Inferior parietal cortex (tissue), 1 donor: ENCODE data around the gene KAZN.

Experiments
- DNase-seq: peaks from one replicate; pipeline ENCODE4 v3.0.0-alpha.2; 2016; ENCODE audit errors: extremely low spot score

Gene KAZN

DNA sequence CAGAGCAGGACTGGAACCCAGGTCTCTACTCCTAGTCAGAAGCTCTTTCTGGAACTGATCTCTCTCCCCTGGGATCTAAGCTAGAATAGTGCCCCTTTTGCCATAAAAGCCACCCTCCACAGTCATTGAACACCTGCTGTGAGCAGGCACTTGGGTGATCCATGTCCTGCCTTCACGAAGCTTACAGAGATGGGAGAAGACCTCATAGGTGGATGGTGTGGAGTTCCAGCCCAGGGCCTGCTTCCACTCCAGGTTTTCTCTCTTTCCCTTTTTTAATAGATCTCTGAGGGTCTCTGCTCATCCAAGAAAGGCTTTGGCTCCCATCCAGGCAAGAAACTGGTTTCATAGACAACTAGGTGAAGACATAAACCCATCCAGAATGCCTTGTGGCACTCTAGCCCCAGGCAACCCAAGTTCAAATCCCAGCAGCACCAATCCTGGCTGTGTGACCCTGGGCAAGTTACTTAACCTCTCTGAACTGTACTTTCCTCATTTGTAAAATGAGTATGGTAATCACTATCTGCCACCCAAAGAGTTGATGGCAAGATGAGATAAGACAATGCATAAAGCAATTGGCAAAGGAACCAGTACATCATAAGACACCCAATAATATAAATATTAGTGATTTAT lies 508.7 kb downstream of the KAZN start:
- DNase-seq, result no peak

DNA sequence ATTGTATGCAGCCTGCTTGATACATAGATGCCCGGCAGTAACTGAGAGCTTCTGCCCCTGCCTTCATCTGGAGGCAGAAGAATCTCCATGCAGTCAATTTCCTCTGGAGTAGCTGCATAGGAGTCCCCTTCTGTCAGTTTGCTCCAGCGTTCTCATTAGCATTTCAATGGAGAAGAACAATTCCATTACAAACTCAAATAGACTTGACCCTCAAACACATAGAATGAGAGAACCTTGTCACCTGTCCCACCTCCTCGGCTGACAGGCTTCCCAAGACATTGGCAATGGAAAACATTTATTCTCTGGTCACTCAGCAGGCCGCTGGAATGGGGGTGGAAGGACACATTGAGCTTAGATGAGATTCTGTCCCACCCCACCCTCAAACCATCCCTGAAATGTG lies 509.4 kb downstream of the KAZN start:
- no peak for DNase-seq

DNA sequence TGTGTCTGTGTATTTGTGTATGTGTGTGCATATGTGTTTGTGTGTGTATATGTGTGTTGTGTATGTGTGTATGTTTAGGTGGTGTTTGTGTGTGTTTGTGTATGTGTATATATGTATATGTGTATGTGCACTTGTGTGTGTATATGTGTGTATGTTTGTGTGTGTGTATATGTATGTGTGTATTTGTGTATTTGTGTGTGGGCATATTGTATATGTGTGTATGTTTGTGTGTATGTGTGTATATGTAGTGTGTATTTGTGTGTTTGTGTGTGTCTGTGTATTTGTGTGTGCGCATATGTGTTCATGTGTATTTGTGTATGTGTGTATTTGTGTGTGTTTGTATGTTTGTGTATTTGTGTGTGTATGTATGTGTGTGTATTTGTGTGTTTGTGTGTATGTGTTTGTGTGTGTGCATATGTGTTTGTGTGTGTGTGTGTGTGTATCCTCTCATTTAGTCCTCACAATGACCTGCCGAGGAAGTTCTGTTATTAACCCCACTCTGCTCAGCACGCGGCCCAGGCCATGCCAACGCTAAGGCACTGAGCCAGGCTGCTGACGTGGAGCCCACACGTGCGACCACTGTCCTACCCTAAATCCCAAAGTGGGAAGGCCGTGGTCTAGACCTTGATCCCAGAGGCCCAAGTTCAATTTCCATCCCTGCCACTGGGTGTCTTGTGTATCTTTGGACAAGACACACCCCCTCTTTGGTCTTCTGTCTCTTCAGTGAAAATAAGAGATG lies 511.8 kb downstream of the KAZN start:
- no peak for DNase-seq

DNA sequence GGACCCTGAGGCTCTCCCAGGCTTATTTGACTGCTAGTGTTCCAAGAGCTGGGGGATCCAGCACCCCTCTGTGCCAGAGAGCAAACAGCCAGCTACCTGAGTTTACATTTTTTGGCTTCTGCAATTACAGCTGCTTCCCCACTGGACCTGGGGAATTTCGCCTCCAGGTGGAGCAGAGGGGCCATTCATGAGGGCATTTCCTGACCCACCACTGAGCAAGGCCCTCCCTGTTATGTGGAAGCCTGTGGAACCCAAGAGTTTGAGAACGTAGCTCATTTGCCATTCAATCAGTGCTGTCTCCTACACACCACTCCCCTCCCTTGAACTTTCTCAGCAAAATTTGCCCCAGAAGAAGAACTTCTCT lies 512.4 kb downstream of the KAZN start:
- no peak for DNase-seq

DNA sequence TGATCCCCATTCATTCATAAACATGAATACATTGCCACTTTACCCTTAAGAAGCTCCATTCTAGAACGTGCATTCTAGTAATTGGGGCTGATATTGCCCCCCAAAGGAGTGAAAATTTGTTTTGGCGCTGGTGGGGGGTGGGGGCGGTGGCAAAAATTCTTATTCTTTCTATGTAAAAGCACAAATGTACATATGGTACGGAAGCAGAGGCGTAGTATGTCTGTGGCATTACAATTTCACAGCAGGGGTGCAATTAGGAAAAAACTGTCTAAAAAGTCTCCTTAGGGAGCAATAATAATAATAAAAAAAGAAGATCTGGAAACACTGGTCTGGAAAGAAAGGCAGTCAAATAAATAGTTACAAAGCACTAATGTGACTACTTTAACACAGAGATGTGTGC lies 514.7 kb downstream of the KAZN start:
- DNase-seq, result no peak

DNA sequence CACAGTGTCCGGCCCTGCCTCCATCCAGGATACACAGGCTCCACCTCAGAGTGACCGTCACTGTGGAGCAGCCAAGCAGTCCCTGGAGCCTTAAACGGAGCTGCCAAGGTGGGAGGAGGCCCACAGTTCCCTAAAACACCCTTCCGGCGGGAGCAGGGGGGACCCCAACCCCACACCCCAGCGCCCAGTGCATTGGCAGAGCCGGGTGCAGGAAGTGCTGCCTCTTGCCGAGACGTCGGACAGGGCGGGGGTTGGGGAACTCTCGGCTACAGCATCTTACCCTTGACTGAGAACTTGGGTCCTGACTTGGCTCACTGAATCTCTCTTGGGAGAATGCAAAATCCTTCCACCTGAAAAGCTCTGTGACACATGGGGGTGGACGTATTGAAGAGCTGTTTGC lies 516.4 kb downstream of the KAZN start:
- DNase-seq, result no peak

DNA sequence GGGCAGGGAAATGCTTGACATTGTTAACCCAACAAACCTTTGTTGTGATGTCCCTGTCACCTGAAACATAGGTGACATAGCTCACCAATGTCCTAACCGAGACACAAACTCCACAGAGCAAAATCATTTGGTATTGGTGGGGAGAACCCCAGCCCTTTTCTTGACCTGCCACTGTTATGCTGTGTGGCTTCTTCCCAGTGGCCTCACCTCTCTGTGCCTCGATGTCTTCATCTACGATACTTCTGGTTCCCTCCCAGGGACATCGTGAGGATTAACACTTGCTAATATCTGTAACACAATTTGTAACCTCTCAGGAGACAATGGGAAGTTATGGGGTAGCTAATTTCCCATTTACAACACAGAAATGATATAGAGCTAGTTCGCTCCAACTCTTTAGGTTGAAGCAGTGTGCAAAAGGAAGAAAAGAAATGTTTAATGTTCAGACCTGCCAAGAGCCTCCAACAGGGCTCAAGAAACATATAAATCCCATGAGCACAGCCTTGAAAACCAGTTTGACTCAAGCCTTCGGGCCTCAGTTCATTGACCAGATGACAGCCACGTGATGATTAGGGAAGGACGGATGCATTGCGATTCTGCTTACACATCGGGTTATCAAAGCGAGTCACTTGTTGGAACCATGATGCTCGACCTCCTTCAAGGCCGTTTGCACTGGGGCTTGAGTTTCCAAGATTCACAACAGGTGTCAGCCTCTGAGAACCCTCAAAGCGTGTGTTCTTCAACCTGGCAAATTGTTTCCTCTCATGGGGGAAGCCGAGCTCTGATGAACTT lies 517.3 kb downstream of the KAZN start:
- no peak for DNase-seq

DNA sequence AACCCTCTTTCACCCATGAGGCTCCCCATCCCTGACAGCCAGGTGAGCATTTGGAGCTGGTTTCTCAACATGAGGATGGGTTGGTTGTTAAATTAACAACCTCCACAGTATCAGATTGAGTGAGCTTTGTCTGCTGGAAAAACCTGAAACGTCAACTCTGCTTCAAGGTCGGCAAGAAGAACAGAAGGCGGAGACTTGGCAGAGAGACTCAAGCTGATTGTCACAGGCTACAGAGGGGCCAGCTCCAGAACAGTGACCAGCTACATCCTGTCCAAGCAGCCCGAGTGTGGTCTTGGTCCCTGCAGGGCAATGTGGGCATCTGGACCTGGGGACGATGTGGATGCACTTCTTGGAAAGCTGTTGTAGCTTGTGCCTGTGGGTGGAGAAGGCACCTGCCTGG lies 518.5 kb downstream of the KAZN start:
- no peak for DNase-seq

DNA sequence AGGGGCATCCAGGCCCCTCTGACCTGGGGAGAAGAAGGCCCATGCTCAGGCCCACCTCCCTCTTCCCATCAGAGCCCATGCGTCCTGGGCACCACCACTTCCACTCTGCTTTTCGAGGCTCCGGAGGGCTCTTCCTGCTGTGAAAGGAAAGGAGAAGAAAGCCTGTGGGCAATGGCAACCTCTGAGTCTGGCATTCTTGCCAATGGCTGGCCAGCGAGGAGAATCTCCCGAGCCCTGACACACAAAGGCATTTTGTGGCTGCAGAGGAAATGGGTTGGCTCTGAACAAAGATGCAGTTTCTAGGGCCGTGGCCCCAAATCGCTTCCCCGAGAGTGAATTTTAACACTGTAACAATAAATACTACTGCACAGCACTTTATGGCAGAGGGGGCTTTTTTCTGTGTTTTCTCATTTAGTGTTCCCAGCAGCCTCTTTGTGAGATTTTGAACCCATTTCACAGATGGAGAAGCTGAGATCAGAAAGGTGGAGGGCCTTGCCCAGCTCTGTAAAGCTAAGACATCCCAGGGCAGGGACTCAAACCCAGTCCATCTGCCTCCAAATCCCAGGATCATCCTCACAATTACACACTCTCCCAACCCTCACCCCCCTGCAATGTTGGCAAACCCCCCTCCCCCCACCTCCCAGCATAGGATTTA lies 519.3 kb downstream of the KAZN start:
- no peak for DNase-seq

DNA sequence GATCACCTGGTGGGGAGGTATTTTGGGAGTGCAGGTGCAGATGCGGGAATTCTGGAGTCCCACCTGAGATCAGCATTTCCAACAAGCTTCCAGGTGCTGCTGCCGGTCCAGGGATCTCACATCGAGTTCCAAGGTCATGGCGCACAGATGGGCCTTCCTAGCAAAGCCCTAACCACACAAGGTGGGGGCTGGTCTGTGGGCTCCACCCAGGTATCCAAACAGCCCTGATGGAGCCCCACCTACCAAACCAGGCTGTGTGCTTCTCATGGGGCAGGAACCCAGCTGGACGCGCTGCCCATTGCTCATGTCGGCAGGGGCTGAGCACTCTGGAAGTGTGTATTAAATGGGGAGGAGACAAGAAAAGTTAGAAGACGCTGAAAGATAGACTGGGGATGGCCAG lies 520.1 kb downstream of the KAZN start:
- no peak for DNase-seq

DNA sequence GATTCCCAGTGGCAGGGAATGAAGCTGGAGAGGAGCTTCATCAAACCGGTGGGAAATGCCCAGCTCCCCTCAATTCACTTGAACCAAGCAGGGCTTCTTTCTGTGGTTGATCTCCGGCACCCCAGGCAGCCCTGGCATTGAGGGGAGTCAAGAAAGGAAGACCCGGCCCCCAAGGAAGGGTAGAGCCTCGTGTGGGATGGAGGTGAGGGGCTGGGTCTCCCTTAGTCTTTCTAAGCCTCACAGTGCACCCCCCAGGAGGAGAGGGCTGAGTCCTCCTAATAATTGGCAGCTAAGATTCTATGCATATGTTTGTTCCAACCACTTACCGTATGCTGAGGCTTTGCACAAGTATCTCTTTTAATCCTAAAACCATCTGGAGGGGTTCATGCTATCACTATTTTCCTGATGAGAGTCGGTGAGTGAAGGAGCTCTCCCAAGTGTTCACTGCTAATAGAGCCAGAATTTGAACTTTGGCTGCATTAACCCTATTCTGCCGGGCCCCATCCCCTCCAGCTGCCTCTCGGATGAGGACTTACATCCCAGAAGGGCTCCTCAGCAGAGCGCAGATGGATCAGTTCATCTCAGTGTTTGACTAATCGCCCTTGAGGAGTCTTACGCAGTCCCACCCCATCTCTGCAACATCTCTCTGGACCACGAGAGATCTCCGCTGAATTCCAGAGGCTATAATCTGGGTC lies 521.9 kb downstream of the KAZN start:
- DNase-seq, result no peak

DNA sequence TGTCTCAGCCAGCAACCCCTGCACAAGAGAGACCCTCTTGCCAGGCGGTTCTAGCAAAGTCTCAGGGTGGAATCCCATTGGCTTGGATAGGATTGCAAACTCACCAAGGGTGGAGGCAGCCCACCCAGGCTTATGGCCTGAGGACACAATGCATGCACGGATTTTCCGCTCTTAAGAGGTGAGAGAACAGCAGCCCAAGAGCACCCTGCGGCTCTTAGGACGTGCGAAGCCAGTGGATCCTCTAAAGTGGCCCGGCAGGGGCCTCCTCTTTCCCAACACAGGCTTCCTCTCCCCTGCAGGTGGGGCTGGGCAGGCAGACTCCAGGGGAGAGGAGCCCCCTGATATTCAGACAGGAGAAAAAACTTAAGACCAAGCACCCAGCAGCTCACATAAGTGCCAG lies 523.8 kb downstream of the KAZN start:
- no peak for DNase-seq

DNA sequence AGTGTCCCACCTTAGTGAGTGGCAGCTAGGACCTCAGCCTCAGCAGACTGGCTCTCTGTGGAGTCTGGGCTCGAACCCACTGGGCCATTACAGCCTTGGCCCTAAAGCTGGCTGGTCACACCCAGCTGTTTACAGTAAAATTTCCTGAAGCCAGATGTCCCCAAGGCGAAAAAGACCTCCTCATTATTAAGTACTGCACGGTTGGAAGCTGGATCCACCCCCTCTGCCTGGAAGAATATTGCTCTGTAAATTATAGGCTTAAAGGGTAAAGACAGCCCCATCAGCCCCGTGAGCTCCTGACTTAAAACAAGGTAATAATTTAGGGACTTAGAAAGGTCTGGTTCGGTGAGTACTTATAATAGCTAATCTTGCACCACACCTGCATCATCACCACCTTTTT lies 524.8 kb downstream of the KAZN start:
- no peak for DNase-seq

DNA sequence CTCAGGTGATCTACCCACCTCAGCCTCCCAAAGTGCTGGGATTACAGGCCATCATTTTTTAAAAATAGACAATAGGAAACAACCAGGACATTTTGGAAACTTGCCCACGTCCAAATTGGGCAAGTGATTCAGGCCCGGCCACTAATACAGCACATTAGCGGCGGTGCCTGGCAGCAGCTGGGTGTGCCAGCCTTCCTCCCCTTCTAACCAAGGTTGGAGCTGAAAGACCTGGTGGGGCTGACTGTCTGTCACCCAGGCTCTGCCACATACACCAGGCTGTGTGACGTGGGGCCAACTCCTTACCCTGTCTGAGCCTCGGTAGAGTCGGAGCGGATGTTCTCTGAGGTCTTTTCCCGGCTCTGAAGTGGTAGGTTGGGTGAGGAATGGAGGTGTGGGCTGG lies 525.4 kb downstream of the KAZN start:
- no peak for DNase-seq

DNA sequence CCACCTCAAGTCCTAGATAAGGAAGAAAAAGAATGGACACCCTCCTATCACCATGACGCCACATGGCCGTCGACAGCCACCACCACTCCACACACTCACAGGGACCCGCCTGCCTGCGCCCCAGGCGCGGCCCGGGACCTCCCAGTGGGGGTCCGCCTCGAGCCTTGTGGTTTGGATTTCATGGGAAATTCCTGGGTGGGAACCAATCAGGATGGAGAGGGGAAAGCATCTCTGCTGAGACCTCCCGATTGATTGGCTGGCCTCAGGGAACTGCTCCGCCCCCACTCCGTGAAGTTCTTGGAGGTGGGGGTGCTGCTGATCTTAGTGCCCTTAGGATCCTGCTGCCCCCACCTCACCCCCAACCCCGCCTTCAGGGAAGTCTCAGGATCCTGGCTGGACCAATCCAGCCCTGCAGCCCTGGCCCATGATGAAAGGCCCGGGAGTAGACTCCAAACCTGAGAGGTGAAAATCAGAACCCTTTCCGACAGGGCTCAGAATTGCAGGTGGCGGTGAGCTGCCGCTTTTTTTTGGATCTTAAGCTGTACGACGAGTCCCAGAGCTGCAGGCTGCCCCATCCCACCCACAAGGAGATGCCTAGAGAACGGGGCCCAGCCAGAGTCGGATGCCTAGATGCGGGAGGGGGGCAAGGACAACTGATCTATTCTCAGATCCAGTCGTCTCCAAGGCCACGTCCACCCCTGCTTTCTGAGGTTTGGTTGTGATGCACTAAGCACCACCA lies 526.0 kb downstream of the KAZN start:
- DNase-seq, result no peak

DNA sequence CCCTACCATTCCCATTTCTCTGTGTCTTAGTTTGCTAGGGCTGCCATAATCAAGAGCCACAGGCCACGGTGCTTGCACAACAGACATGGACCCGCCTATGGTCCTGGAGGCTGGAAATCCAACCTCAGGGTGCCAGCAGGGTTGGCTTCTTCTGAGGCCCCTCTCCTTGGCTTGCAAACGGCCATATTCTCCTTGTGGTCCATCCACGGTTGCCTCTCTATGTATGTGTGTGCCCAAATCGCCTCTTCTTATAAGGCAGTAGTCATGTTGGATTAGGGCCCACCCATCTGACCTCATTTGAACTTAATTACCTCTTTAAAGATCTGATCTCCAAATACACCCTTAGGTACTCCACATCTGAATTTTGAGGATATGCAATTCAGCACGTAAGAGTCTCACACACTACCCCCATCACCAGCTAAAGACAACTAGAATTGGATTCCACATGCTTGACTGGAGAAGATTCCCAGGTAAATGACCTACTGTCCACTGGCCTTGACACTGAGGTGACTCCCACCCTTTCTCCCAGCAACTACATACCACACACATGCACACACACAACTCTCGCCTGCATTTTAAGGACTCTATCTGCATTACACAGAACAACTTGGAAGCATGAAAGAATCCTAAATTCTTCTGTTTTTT lies 526.7 kb downstream of the KAZN start:
- no peak for DNase-seq

DNA sequence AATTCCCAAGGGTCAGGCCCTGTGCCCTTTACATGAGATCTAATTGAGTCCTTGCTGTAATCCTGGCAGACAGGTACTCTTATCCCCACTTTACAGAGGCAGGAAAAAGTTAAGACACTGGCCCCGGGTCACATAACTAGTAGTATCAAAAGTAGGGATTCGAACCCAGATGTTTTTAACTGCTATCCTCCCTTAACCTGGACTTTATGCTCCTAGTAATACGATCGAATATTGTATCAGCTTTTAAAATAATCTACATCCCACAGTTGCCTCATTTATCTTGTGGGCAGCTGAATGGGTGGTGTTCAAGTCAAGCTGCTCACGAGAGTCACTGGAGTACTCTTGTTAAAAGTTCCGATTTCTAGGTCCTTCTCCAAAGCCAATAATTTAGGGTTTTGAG lies 529.6 kb downstream of the KAZN start:
- no peak for DNase-seq

DNA sequence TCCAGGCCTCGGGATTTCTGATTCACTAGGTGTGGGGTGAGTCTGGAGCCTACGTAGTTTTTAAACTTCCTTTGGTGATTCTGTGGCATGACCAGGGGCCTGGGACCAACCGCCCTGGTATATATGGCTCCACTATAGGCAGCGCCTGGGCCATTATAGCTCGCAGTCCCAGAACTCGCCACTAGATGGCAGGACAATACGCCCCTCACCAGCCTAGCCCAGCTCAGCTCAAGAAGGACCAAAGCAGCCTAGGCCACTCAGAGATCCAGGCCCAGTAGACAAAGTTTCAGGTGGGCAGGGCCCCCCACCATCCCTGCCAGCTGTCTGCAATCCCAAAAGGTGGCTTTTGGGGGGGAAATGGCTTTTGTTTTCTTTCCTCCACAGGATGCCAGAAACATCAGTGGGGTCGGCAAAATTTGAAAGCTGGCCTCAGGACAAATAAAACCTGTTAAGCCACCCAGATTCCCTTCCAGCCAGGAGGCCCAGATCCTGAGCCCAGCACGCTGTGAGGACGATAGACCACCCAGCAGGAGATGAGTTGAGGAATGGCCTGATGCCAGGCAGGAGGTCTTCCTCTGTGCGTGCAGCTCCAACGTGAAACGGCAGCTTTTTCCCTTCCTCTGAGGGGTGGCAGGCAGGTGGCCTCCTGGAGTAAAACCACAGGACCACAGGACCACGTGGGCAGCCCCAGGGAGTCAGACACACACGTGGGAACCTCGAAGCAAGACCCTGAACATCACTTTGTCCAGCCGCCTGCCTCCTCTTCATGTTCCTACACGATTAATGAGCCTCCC lies 530.2 kb downstream of the KAZN start:
- peak; percentile 70 for DNase-seq

DNA sequence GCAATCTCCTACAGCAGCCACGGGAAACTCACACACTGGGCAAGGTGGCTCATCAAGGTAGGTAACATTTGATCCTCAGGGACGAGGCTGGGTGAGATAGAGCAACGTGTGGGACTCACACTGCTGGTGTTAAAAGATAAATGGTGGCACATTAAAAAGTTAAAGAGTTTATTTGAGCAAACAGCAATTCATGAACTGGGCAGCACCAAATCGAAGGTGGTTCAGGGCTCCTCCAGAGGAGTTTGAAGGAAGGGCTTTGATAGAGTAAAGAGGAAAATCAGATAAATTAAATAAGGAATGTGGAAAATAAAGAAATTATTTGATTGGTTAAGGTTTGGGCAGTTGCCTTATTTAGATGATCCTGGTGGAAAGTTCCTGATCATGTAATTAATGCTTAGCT lies 531.5 kb downstream of the KAZN start:
- DNase-seq, result no peak

DNA sequence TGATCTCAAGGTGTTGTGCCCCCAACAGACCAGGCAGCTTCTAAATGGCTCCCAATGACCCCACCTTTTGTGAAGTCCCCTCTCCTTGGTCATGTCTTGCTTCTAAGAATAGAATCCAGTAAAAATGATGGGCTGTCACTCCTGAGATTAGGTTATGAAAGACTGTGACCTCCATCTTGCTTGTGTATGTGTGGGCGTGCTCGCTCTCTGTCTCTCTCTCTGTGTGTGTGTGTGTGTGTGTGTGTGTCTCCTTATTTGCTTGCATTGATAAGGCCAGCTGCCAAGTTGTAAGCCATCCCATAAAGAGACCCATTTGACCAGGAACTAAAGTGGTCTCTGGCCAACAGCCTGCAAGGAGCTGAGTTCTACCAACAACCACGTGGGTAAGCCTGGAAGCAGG lies 532.1 kb downstream of the KAZN start:
- DNase-seq, result no peak
